DMS53 treated with DMSO at 0.1 percent for 48 hours (cell line): ENCODE measurements around the gene FOXP1.

ENCODE experiments used
- DNase-seq: peaks from one replicate; lab custom pipeline; 2025; ENCODE audit not compliant: unreplicated experiment; lab: John Stamatoyannopoulos, UW

Gene FOXP1

GRCh38 chr3:70963431-70964275 lies 619.9 kb downstream of the FOXP1 start:
- DNase-seq = no peak

DNA sequence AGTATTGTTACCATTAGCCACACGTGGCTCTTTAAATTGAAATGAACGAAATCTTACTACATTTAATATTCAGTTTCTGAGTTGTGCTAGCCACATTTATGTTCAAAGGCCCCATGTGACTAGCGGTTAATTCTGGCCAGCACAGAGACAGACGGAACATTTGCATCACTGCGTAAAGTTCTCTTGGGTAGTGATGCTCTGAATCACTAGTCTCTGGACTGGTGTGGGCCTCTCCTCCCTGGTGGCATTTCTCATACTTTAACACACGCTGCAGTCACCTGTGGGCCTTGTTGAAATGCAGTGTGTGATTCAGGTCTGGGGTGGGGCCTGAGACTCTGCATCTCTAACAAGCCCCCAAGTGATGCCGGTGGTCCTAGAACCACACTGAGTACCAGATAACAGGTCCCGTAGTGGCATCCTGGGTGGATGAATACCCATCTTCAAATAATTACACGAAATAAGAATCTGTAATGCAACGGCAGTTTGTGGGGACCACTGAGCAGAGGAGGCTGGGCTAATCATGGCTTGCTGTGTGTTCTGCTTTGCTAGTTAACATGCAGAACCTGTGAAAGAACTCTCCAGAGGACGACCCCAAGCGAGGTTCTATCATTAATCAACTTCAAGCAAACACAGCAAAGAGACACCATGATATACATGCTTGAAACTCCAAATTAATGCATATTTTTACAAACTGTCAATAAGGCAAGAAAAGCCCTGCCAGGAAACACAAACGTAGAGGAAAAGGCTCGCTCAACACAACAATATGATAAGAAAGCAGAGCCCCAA lies 623.8 kb downstream of the FOXP1 start:
- DNase-seq = no peak

DNA sequence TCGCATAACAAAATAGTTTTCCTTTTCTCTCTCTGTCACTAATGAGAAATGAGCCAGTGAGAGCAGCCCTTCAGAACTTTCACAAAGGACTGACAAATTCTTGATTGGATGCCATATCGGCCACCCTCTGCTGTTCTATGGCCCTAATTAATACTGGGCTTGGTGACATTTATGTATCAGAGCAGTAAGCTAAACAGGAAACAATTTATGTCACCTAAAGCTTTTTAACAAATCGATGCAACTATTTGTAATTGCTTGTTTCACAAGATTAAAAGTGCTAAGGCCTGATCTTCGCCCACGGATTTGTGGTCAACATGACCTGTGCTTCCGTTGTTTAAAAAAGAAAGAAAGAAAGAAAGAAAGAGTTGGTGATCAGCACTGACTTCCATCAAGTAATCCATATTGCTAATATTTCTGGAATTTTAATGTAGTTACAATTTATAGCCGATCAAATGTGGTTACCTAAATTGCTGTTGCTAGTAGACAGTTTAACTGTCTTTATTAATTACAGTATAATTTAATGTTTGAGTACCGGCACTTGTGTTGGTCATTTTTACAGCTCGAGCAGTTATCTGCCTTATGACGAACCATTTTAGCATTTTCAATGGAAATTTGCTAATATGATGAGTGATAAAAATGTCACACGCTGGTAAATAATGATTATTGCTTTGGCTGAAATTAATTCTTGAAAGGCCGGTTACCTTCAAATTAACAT lies 631.3 kb downstream of the FOXP1 start:
- no peak for DNase-seq

GRCh38 chr3:70951316-70951715 lies 632.2 kb downstream of the FOXP1 start:
- no peak for DNase-seq

GRCh38 chr3:70947579-70947978 lies 635.9 kb downstream of the FOXP1 start:
- DNase-seq = no peak

GRCh38 chr3:70943886-70944285 lies 639.6 kb downstream of the FOXP1 start:
- DNase-seq = no peak

GRCh38 chr3:70933105-70933810 lies 650.3 kb downstream of the FOXP1 start:
- no peak for DNase-seq

- no peak for DNase-seq
Measured at GRCh38 chr3:70930066-70930465, 653.5 kb downstream of the FOXP1 start.

DNA sequence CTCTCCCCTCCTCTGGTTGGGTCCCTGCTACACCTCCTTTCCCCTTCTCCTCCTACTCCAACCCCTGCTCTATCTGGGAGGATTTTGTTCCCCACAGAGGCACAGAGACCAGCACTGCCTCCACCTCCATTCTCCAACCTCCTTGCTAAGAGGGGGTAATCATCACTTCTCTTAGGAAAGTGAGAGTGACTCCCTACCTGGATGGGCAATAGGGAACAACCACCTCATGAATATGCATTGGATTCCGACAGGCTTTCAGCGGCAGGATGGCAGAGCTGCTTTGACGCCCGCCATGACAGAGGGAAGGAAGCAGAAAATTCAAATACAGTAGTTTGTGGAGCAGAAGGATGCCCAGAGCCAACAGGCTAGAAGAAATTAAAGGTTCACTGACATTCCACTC lies 656.3 kb downstream of the FOXP1 start:
- no peak for DNase-seq

DNA sequence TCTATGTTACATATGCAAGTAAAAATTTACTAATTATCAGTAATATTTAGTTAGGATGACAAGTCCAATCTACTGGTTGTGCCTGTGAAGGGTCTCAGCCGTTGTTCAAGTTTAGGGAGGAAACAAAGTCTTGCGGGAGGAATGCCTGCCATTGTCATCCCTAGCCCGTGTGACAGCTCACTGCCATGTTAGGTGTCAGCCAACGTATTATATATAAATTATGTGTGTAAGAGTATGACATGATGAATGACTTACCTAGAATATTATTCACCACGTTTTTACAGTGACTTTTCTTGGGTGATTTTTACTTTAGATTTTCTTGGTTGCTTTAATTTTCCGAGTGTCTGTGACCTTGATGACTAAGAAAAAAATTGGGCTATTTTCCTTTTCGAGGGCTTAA lies 656.7 kb downstream of the FOXP1 start:
- no peak for DNase-seq

GRCh38 chr3:70919661-70920060 lies 663.9 kb downstream of the FOXP1 start:
- no peak for DNase-seq

DNA sequence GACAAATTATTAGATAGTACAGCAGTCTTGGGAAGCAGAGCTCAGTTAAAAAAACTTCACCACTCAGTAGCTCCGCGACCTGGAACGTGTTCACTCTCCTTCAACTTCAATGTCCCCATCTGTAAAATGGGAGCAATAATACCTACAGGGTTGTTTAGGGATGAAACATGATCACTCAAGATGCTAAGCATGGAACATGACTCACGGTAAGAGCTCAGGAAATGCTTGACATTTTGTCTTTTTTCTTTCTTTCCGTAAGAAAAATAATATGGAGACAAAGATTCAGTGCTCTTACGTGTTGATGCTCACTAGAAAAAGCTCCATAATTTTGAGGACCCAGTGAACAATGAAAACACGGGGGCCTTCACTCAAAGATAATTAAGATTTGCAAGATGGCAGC lies 664.4 kb downstream of the FOXP1 start:
- no peak for DNase-seq

- no peak for DNase-seq
Measured at GRCh38 chr3:70916375-70917055, 667.0 kb downstream of the FOXP1 start.

GRCh38 chr3:70914862-70915261 lies 668.7 kb downstream of the FOXP1 start:
- no peak for DNase-seq

DNA sequence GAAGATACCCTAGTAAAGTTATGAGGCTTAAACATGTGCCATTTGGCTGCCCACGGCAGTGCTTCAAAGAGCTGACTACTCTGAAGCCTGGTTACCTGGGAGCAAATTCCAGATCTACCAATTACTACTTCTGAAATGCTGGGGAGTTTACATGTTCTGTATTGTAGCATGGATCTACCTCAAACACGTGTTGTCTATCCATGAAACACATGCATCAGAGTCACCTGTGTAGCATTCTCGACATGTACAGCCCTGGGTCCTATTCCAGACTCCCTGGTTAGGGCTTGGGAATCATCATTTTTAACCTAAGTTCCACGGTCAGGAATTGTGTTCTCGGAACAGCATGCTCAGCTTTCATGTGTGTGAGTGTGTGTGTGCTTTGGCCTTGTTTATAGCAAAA lies 671.8 kb downstream of the FOXP1 start:
- no peak for DNase-seq

DNA sequence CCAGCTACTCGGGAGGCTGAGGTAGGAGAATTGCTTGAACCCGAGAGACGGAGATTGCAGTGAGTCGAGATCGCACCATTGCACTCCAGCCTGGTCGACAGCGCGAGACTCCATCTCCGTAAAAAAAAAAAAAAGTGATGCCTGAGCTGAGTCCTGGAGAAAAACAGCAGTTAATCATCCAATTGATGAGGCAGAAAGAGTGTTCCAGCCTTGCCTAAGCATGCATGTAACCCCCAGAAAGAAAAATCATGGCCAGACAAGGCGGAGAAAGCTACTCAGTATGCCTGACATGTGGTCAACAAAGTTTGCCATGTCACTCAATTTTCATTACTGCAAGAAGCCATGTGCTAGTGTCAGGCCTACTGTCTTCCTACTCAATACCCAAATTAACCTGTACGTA lies 678.0 kb downstream of the FOXP1 start:
- no peak for DNase-seq
